Endothelial cell of umbilical vein (primary cell): ENCODE measurements around the gene COL18A1. TPM values are rescaled to one million over a fixed set of nuclear protein-coding genes. Genes with fewer than 3 reads are reported as not detected.

Source experiments
- BruUV-seq: library from RNA; stranded (reverse); fragments of 400-500 nt; replicated peaks from 2 replicates; lab custom pipeline; 2021; lab: Mats Ljungman, UMichigan
- CTCF ChIA-PET: fragments of 300-600, 350-600 bp; sonication (Branson Sonifier 250); formaldehyde crosslinking; loops from one replicate; lab custom pipeline; 2021; ENCODE audit warnings: antibody characterized with exemption, inconsistent platforms; lab: Charles Lee
- POLR2A ChIA-PET: fragments of 300-600, 350-600 bp; sonication (Branson Sonifier 250); formaldehyde crosslinking; loops from one replicate; lab custom pipeline; 2021; ENCODE audit warnings: antibody characterized with exemption, inconsistent platforms; lab: Charles Lee
- DNase-seq: peaks from one replicate; pipeline ENCODE4 v3.0.0-alpha.2; 2011; ENCODE audit warnings: low read depth, low spot score
- FAIRE-seq: peaks from 2 replicates; lab custom pipeline; 2011; peaks lifted over from hg19 to GRCh38; lab: Jason Lieb, UNC
- H2AFZ ChIP-seq: 2 replicates; pipeline ENCODE4 v1.6.0; 2012; ENCODE audit warnings: low read depth, low read length, control low read depth, inconsistent platforms
- H3K27ac ChIP-seq: 2 replicates; pipeline ENCODE4 v1.5.1; 2011; ENCODE audit warnings: low read depth, mild to moderate bottlenecking, control low read depth, low read length, moderate library complexity; ENCODE audit not compliant: insufficient read depth
- H3K27me3 ChIP-seq, 2 experiments: 2 replicates each; pipeline versions ENCODE4 v1.6.0 to v1.6.1; 2011; ENCODE audit warnings: low read length in 2 of 2, mixed read lengths in 1 of 2; ENCODE audit not compliant: control insufficient read depth in 2 of 2, insufficient read depth in 2 of 2
- H3K36me3 ChIP-seq, 2 experiments: 2 replicates in 1 of 2; 3 replicates in 1 of 2; pipeline ENCODE4 v1.5.1; 2011; ENCODE audit warnings: low read length in 2 of 2, mild to moderate bottlenecking in 1 of 2, moderate library complexity in 1 of 2; ENCODE audit not compliant: control insufficient read depth in 2 of 2, insufficient read depth in 2 of 2; ENCODE audit errors: extremely low read depth in 1 of 2
- H3K4me1 ChIP-seq: 3 replicates; pipeline ENCODE4 v1.5.1; 2011; ENCODE audit warnings: mild to moderate bottlenecking, low read length; ENCODE audit not compliant: control insufficient read depth, insufficient read depth; ENCODE audit errors: extremely low read depth
- H3K4me2 ChIP-seq: 2 replicates; pipeline ENCODE4 v1.6.1; 2011; ENCODE audit warnings: low read length, control low read depth, mixed read lengths; ENCODE audit not compliant: insufficient read depth
- H3K4me3 ChIP-seq, 3 experiments: fragments of 200-600 bp in 1 of 3; sonication (generic), shearing (Covaris generic) in 1 of 3; replicated peaks in 1 of 3; 2 replicates each; pipeline ENCODE4 v1.5.1; 2011 to 2016; ENCODE audit warnings: control low read depth in 3 of 3, low read length in 3 of 3, mild to moderate bottlenecking in 2 of 3, inconsistent platforms in 1 of 3, low read depth in 1 of 3, moderate library complexity in 1 of 3; ENCODE audit not compliant: insufficient read depth in 1 of 3
- H3K79me2 ChIP-seq: 2 replicates; pipeline ENCODE4 v1.6.0; 2012; ENCODE audit warnings: low read length, inconsistent platforms; ENCODE audit not compliant: control insufficient read depth, insufficient read depth
- H3K9ac ChIP-seq: replicated peaks from 2 replicates; pipeline ENCODE3; 2011; ENCODE audit warnings: low read length, control low read depth; ENCODE audit not compliant: insufficient read depth; ENCODE audit errors: extremely low read depth
- H3K9me1 ChIP-seq: replicated peaks from 3 replicates; pipeline ENCODE4 v1.6.0; 2011; ENCODE audit warnings: mild to moderate bottlenecking, low read length; ENCODE audit not compliant: control insufficient read depth, insufficient read depth; ENCODE audit errors: extremely low read depth
- H3K9me3 ChIP-seq: replicated peaks from 2 replicates; pipeline ENCODE4 v1.5.1; 2012; ENCODE audit warnings: low read length, inconsistent platforms; ENCODE audit not compliant: control insufficient read depth, insufficient read depth
- H4K20me1 ChIP-seq: replicated peaks from 2 replicates; pipeline ENCODE3; 2011; ENCODE audit warnings: mild to moderate bottlenecking, low read length; ENCODE audit not compliant: control insufficient read depth, insufficient read depth; ENCODE audit errors: extremely low read depth
- CTCF ChIP-seq, 2 donors: IDR thresholded peaks; 1 replicate in 1 of 2; 2 replicates in 1 of 2; pipeline ENCODE4 v1.5.1; 2011; ENCODE audit warnings: low read length in 2 of 2, mild to moderate bottlenecking in 2 of 2, moderate library complexity in 2 of 2, control low read depth in 1 of 2, inconsistent platforms in 1 of 2, low read depth in 1 of 2; ENCODE audit not compliant: insufficient read depth in 1 of 2; ENCODE audit errors: extremely low read depth in 1 of 2
- EZH2 ChIP-seq: IDR thresholded peaks from 2 replicates; pipeline ENCODE4 v1.6.1; 2012; ENCODE audit warnings: borderline replicate concordance, low read depth, mild to moderate bottlenecking, moderate library complexity, low read length, inconsistent platforms; ENCODE audit not compliant: severe bottlenecking
- FOS ChIP-seq: IDR thresholded peaks from 2 replicates; pipeline ENCODE4 v1.6.1; 2011; ENCODE audit warnings: mild to moderate bottlenecking, low read length, moderate library complexity, borderline replicate concordance; ENCODE audit not compliant: insufficient read depth
- GATA2 ChIP-seq: IDR thresholded peaks from 2 replicates; pipeline ENCODE4 v1.7.0; 2011; ENCODE audit warnings: low read depth, mild to moderate bottlenecking, moderate library complexity, mixed read lengths, low read length; ENCODE audit not compliant: insufficient read length, insufficient read depth
- JUN ChIP-seq: IDR thresholded peaks from 2 replicates; pipeline ENCODE4 v1.6.1; 2011; ENCODE audit warnings: borderline replicate concordance, low read depth; ENCODE audit not compliant: insufficient read length, insufficient read depth
- MAX ChIP-seq: IDR thresholded peaks from 2 replicates; pipeline ENCODE4 v1.6.1; 2011; ENCODE audit not compliant: insufficient read depth, insufficient read length
- MYC ChIP-seq: IDR thresholded peaks from one replicate; pipeline ENCODE4 v1.6.1; 2011; ENCODE audit warnings: mild to moderate bottlenecking, low read depth, low read length
- POLR2A ChIP-seq: IDR thresholded peaks from 2 replicates; pipeline ENCODE4 v1.6.1; 2012; ENCODE audit warnings: low read depth, mild to moderate bottlenecking, control low read depth, low read length
- POLR2AphosphoS5 ChIP-seq: IDR thresholded peaks from 2 replicates; pipeline ENCODE4 v1.6.1; 2012; ENCODE audit warnings: low read depth, mild to moderate bottlenecking, control low read depth, low read length, moderate library complexity; ENCODE audit not compliant: insufficient read depth
- dilution Hi-C: fragments of 300-500 bp; cut with MboI; formaldehyde crosslinking; loops from one replicate; pipeline ENCODE4 v1.15.0; 2019; ENCODE audit warnings: low sequenced_read_pairs; ENCODE audit not compliant: extremely low pct_ligation_motif_present
- intact Hi-C: fragments of 100-400 bp; cut with micrococcal nuclease; formaldehyde crosslinking; loops from one replicate; pipeline ENCODE4 v1.10.0; 2022
- polyA plus RNA-seq, 4 experiments: library from polyadenylated mRNA; depleted of rRNA in 3 of 4; stranded (reverse) in 3 of 4; unstranded in 1 of 4; fragments of >200 nt; gene quantifications; 2 replicates each; pipeline versions ENCODE4 v1.2.1 to v1.2.3, GENCODE V29; 2011 to 2012; ENCODE audit warnings: missing spikeins in 1 of 4
- total RNA-seq: library from RNA; stranded (reverse); gene quantifications from 2 replicates; pipeline ENCODE4 v1.2.3, GENCODE V29; 2021

COL18A1 gene
- total and polyA plus RNA-seq, 2 donors (not counting 3 experiments of a cell fraction or from before 2014, with no cell fraction given) = 198 to 252 TPM

- H3K79me2 ChIP-seq = no peaks in the 10 kb centered on the region
- intact Hi-C loops = no loop called here
- no TSS peak for BruUV-seq
- no peaks in the 10 kb centered on the region for H3K9me1 ChIP-seq
- no peaks in the 10 kb centered on the region for H3K27me3 ChIP-seq
- no peak overlapping the region for H3K27ac ChIP-seq
- no peak overlapping the region for H2AFZ ChIP-seq
- ChIA-PET CTCF (interaction anchor here (1.9 kb wide), 1 partner anchor 203 kb away, joined by 4 read pairs; no protein-coding TSS in a partner anchor), POLR2A (no interaction called here)
- no peak overlapping the region for H3K4me2 ChIP-seq
- DNase-seq (no peak), FAIRE-seq (no peak)
- no peaks in the 10 kb centered on the region for H3K9me3 ChIP-seq
- TF ChIP-seq FOS (no peak), CTCF (IDR thresholded peaks at IDR 0.05; ENCODE audit: extremely low read depth in 1 of 2, insufficient read depth in 1 of 2, low read depth in 1 of 2, low read length in 2 of 2) (no peak), MAX (no peak), JUN (no peak), POLR2AphosphoS5 (no peak), MYC (no peak), EZH2 (no peak), POLR2A (no peak), GATA2 (no peak)
- H4K20me1 ChIP-seq = no peaks in the 10 kb centered on the region
- no peak overlapping the region for H3K4me3 ChIP-seq
- no peak overlapping the region for H3K9ac ChIP-seq
- dilution Hi-C loops = no loop called here
- peaks cover 6 to 57% of the 10 kb centered on the region in 2 experiments for H3K36me3 ChIP-seq
- H3K4me1 ChIP-seq = no peaks in the 10 kb centered on the region
These were observed 90.1 kb downstream of the COL18A1 start for GRCh38 chr21:45494851-45495680.
